ENCODE results near the gene MSGN1. TPM values are rescaled to one million over a fixed set of nuclear protein-coding genes. Genes with fewer than 3 reads are reported as not detected.

The MSGN1 gene
- total RNA-seq, 1 experiment from 2014 or later, result not detected

- H3K4me3 ChIP-seq (ENCODE audit: low read depth, low read length, poor library complexity, severe bottlenecking), result no peak overlapping the region
- peak; percentile 93 for DNase-seq (ENCODE audit: low spot score)
- no peaks in the 10 kb centered on the region for H3K9me3 ChIP-seq (ENCODE audit: low read depth, low read length, poor library complexity, severe bottlenecking)
- H3K36me3 ChIP-seq (ENCODE audit: insufficient read depth, low read length, poor library complexity, severe bottlenecking), result no peaks in the 10 kb centered on the region
- TF ChIP-seq EZH2 (IDR thresholded peaks at IDR 0.05; ENCODE audit: borderline replicate concordance, low read depth, low read length, poor library complexity, severe bottlenecking) (no peak), CTCF (conservative IDR thresholded peaks at IDR 0.05; ENCODE audit: low read depth, low read length) (peak; percentile 94)
- peak overlapping the region; percentile 51 for H3K27ac ChIP-seq (ENCODE audit: low read depth, low read length, poor library complexity, severe bottlenecking)
- intact Hi-C loops (cut with micrococcal nuclease; ENCODE audit: unreplicated experiment), result loop anchor here (1.0 to 10.0 kb wide), 5 partner anchors 263 to 529 kb away; no protein-coding TSS in a partner anchor
- CTCF ChIA-PET, result interaction anchor here (0.6 to 1.8 kb wide), 6 partner anchors 266 to 527 kb away, joined by 3 to 5 read pairs (median 4); no protein-coding TSS in a partner anchor
- H3K27me3 ChIP-seq (replicated peaks; ENCODE audit: insufficient read depth, low read depth, low read length, poor library complexity), result no peaks in the 10 kb centered on the region
- POLR2A ChIA-PET (ENCODE audit: low non-redundant PET), result no interaction called here
- H3K4me1 ChIP-seq (ENCODE audit: insufficient read depth, low read length, poor library complexity, severe bottlenecking), result peaks cover 5% of the 10 kb centered on the region
- no TSS peak for BruUV-seq (replicated peaks)
Measured at GRCh38 chr2:17851731-17852585, 35.7 kb downstream of the MSGN1 start.

DNA sequence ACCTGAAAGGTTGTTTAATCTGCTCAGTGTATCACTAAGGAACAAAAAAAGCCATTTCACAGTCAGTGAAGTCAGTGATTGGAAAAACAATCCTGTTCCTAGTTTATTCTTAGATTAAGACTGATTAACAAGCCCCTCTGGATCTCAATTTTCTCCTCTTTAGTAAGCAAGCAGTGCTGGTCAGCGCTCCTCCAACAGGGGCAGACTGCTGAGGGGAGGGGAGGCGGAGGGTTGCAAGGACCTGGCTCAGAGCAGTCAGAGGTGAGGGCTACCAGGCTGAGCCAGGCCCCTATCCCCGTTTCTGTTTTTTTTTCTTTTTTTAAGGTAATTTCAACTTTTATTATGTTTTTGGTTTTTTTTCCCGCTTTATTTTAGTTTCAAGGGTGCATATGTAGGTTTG lies 37.5 kb downstream of the MSGN1 start:
- no peak overlapping the region for H3K27ac ChIP-seq (ENCODE audit: low read depth, low read length, poor library complexity, severe bottlenecking)
- CTCF ChIA-PET, result no interaction called here
- no peak for DNase-seq (ENCODE audit: low spot score)
- POLR2A ChIA-PET (ENCODE audit: low non-redundant PET), result interaction anchor here (0.7 kb wide), 1 partner anchor 16 kb away, joined by 3 read pairs; no protein-coding TSS in a partner anchor
- intact Hi-C loops (cut with micrococcal nuclease; ENCODE audit: unreplicated experiment), result loop anchor here (5.0 to 10.0 kb wide), 2 partner anchors 261 to 389 kb away; no protein-coding TSS in a partner anchor
- H3K4me3 ChIP-seq (ENCODE audit: low read depth, low read length, poor library complexity, severe bottlenecking), result no peak overlapping the region
- BruUV-seq (replicated peaks), result no TSS peak
- H3K27me3 ChIP-seq (replicated peaks; ENCODE audit: insufficient read depth, low read depth, low read length, poor library complexity), result no peaks in the 10 kb centered on the region
- H3K36me3 ChIP-seq (ENCODE audit: insufficient read depth, low read length, poor library complexity, severe bottlenecking), result no peaks in the 10 kb centered on the region
- H3K9me3 ChIP-seq (ENCODE audit: low read depth, low read length, poor library complexity, severe bottlenecking), result no peaks in the 10 kb centered on the region
- H3K4me1 ChIP-seq (ENCODE audit: insufficient read depth, low read length, poor library complexity, severe bottlenecking), result peaks cover 5% of the 10 kb centered on the region
- TF ChIP-seq CTCF (conservative IDR thresholded peaks at IDR 0.05; ENCODE audit: low read depth, low read length) (no peak), EZH2 (IDR thresholded peaks at IDR 0.05; ENCODE audit: borderline replicate concordance, low read depth, low read length, poor library complexity, severe bottlenecking) (no peak)

GRCh38 chr2:17857021-17857420 lies 40.8 kb downstream of the MSGN1 start:
- no peaks in the 10 kb centered on the region for H3K9me3 ChIP-seq (ENCODE audit: low read depth, low read length, poor library complexity, severe bottlenecking)
- H3K27ac ChIP-seq (ENCODE audit: low read depth, low read length, poor library complexity, severe bottlenecking), result no peak overlapping the region
- ChIA-PET POLR2A (ENCODE audit: low non-redundant PET) (no interaction called here), CTCF (no interaction called here)
- H3K4me1 ChIP-seq (ENCODE audit: insufficient read depth, low read length, poor library complexity, severe bottlenecking), result no peaks in the 10 kb centered on the region
- TF ChIP-seq EZH2 (IDR thresholded peaks at IDR 0.05; ENCODE audit: borderline replicate concordance, low read depth, low read length, poor library complexity, severe bottlenecking) (no peak), CTCF (conservative IDR thresholded peaks at IDR 0.05; ENCODE audit: low read depth, low read length) (no peak)
- H3K4me3 ChIP-seq (ENCODE audit: low read depth, low read length, poor library complexity, severe bottlenecking), result no peak overlapping the region
- no peaks in the 10 kb centered on the region for H3K27me3 ChIP-seq (replicated peaks; ENCODE audit: insufficient read depth, low read depth, low read length, poor library complexity)
- H3K36me3 ChIP-seq (ENCODE audit: insufficient read depth, low read length, poor library complexity, severe bottlenecking), result no peaks in the 10 kb centered on the region
- BruUV-seq (replicated peaks), result no TSS peak
- DNase-seq (ENCODE audit: low spot score), result peak; percentile 72
- intact Hi-C loops (cut with micrococcal nuclease; ENCODE audit: unreplicated experiment), result loop anchor here (10.0 kb wide), 1 partner anchor 258 kb away; no protein-coding TSS in a partner anchor

All from A673 (cell line).